Mammary epithelial cell (primary cell): Measurements from ENCODE around the gene NUP107.

Experiments used
- CTCF ChIP-seq, 2 donors: IDR thresholded peaks in 1 of 2; conservative IDR thresholded peaks in 1 of 2; 2 replicates each; pipeline ENCODE4 v1.5.1; 2011 to 2012; ENCODE audit warnings: inconsistent platforms in 2 of 2, low read length in 2 of 2, mild to moderate bottlenecking in 2 of 2, control low read depth in 1 of 2, low read depth in 1 of 2; ENCODE audit not compliant: insufficient read depth in 1 of 2; ENCODE audit errors: extremely low read depth in 1 of 2
- EZH2 ChIP-seq: IDR thresholded peaks from 2 replicates; pipeline ENCODE4 v1.6.1; 2012; ENCODE audit warnings: low read length, inconsistent platforms, borderline replicate concordance

GRCh38 chr12:68793975-68794652, 107.3 kb downstream of the NUP107 start:
- TF ChIP-seq CTCF (conservative IDR thresholded peaks at IDR 0.05 in 1 of 2, IDR thresholded peaks at IDR 0.05 in 1 of 2; ENCODE audit: extremely low read depth in 1 of 2, insufficient read depth in 1 of 2, low read depth in 1 of 2, low read length in 2 of 2) (no peak), EZH2 (no peak)
